IgD-negative memory B cell (primary cell): ENCODE results near the gene NUMA1. TPM values are rescaled to one million over a fixed set of nuclear protein-coding genes. Genes with fewer than 3 reads are reported as not detected.

Source experiments
- H3K27ac Mint-ChIP-seq, 3 donors: one replicate each; pipeline ENCODE4 v1.8.0; 2020 to 2022; ENCODE audit warnings: mild to moderate bottlenecking in 3 of 3, mixed read lengths in 3 of 3, moderate library complexity in 1 of 3
- H3K27me3 Mint-ChIP-seq: one replicate; pipeline ENCODE4 v1.8.0; 2021; ENCODE audit warnings: mixed read lengths
- H3K36me3 Mint-ChIP-seq: one replicate; pipeline ENCODE4 v1.8.0; 2020; ENCODE audit warnings: mild to moderate bottlenecking, mixed read lengths
- H3K4me1 Mint-ChIP-seq, 3 donors: one replicate each; pipeline ENCODE4 v1.8.0; 2020 to 2022; ENCODE audit warnings: mixed read lengths in 3 of 3, mild to moderate bottlenecking in 1 of 3
- H3K4me3 Mint-ChIP-seq, 4 donors: one replicate each; pipeline ENCODE4 v1.8.0; 2020 to 2022; ENCODE audit warnings: mild to moderate bottlenecking in 4 of 4, mixed read lengths in 4 of 4, moderate library complexity in 3 of 4
- H3K9me3 Mint-ChIP-seq, 3 donors: one replicate each; pipeline ENCODE4 v1.8.0; 2020 to 2021; ENCODE audit warnings: mixed read lengths in 3 of 3, mild to moderate bottlenecking in 1 of 3
- polyA plus RNA-seq: library from polyadenylated mRNA; unstranded; fragments of 300-500 nt; fragmentation: Illumina TruSeq; gene quantifications from one replicate; pipeline ENCODE4 v1.2.3, GENCODE V29; 2021

The NUMA1 gene
- polyA plus RNA-seq, 1 donor from 2014 or later = 66.6 TPM

GRCh38 chr11:71998649-71999310, 81.6 kb downstream of the NUMA1 start, which contains the start of gene IL18BP:
Gene IL18BP, plus strand, starts transcription at chr11:71998909. Its CDS starts 1,076 bp downstream, at chr11:71999985.
- Mint-ChIP-seq H3K27ac (peak within 1 kb of the TSS; percentile 87 to 97 (median 97)), H3K9me3 (no peaks in the 10 kb centered on the region), H3K36me3 (peaks cover 19% of the 10 kb centered on the region)

GRCh38 chr11:71998061-71998460, 82.3 kb downstream of the NUMA1 start:
- Mint-ChIP-seq H3K27me3 (no peaks in the 10 kb centered on the region), H3K36me3 (peaks cover 19% of the 10 kb centered on the region), H3K4me3 (peak overlapping the region; percentile 89 to 97 (median 94)), H3K4me1 (peaks cover 25 to 44% (median 27%) of the 10 kb centered on the region in 3 donors), H3K27ac (peak overlapping the region; percentile 87 to 97 (median 97)), H3K9me3 (no peaks in the 10 kb centered on the region)

More at GRCh38 chr11:71998649-71999310, 81.6 kb downstream of the NUMA1 start, which contains the start of gene IL18BP:
- Mint-ChIP-seq H3K27me3 (no peaks in the 10 kb centered on the region), H3K4me1 (peaks cover 18 to 38% (median 20%) of the 10 kb centered on the region in 3 donors), H3K4me3 (peak within 1 kb of the TSS; percentile 89 to 97 (median 94))

- Mint-ChIP-seq H3K4me1 (peaks cover 29 to 48% (median 31%) of the 10 kb centered on the region in 3 donors), H3K4me3 (no peak overlapping the region), H3K36me3 (peaks cover 19% of the 10 kb centered on the region), H3K27ac (no peak overlapping the region), H3K9me3 (no peaks in the 10 kb centered on the region), H3K27me3 (no peaks in the 10 kb centered on the region)
Observed at GRCh38 chr11:71997594-71997993, 82.7 kb downstream of the NUMA1 start.

DNA sequence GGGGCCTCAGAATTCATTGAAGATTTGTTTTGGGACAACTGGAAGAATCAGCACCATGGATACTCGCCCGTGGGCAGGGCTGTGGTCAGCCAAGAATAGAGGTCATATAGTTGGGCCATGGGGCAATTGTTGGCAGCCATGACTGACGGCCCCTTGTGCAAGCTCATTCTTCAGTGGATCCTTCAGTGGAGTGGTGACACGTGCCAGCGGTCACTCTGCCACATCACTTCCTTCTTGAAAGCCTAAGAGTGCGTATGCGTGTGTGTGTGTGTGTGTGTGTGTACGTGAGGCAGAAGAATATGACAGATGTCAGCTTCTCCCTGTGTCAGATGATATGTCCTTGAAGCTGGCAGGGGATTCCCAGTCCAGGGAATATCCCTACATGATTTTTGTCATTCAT, 83.4 kb downstream of the NUMA1 start:
- Mint-ChIP-seq H3K9me3 (no peaks in the 10 kb centered on the region), H3K4me3 (peak overlapping the region in 1 of 4 donors; percentile 37), H3K36me3 (peaks cover 14% of the 10 kb centered on the region), H3K27ac (peak overlapping the region in 1 of 3 donors; percentile 27), H3K4me1 (peaks cover 32 to 50% (median 37%) of the 10 kb centered on the region in 3 donors), H3K27me3 (no peaks in the 10 kb centered on the region)

- Mint-ChIP-seq H3K27me3 (no peaks in the 10 kb centered on the region), H3K27ac (peak overlapping the region in 1 of 3 donors; percentile 27), H3K9me3 (no peaks in the 10 kb centered on the region), H3K36me3 (peaks cover 14% of the 10 kb centered on the region), H3K4me3 (peak overlapping the region in 1 of 4 donors; percentile 37), H3K4me1 (peaks cover 35 to 52% (median 42%) of the 10 kb centered on the region in 3 donors)
Observed at GRCh38 chr11:71996517-71996916, 83.8 kb downstream of the NUMA1 start.

GRCh38 chr11:71995726-71996291, 84.5 kb downstream of the NUMA1 start:
- Mint-ChIP-seq H3K36me3 (peaks cover 14% of the 10 kb centered on the region), H3K9me3 (no peaks in the 10 kb centered on the region), H3K4me1 (peaks cover 39 to 56% (median 46%) of the 10 kb centered on the region in 3 donors), H3K4me3 (no peak overlapping the region), H3K27ac (peak overlapping the region in 1 of 3 donors; percentile 73), H3K27me3 (no peaks in the 10 kb centered on the region)

GRCh38 chr11:71994786-71995185, 85.6 kb downstream of the NUMA1 start:
- Mint-ChIP-seq H3K9me3 (no peaks in the 10 kb centered on the region), H3K36me3 (peaks cover 14% of the 10 kb centered on the region), H3K4me3 (peak overlapping the region in 2 of 4 donors; percentile 1 to 85), H3K4me1 (peaks cover 38 to 54% (median 46%) of the 10 kb centered on the region in 3 donors), H3K27ac (peak overlapping the region in 2 of 3 donors; percentile 15 to 94), H3K27me3 (no peaks in the 10 kb centered on the region)

DNA sequence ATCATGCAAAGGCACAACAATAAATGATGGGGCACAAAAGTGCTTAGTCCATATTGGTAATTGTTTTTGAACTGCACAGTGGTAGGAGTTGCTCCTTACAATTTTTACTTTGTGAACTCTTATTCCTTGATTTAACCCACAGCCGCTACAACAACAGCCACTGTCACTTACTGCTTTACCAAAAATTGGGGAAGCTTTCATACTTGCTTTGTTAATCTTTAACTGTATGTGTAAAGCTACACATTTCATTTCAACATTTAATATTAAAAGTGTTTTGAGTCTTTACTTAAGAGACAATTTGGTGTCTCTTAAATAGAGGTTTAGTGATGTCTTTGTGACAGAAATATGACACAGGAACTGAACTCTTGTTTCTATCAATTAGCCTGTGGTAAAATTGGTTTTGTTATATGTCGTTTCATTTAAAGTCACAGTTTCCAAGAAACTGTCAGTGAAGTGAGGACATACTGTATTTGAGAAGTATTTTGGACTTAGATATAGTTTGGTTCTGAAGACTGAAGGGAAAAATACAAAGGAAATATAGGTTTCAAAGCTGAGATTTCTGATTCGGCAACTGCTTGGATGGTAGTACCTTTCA, 88.1 kb downstream of the NUMA1 start:
- peak overlapping the region in 1 of 4 donors; percentile 53 for H3K4me3 Mint-ChIP-seq
- H3K4me1 Mint-ChIP-seq = peaks cover 21 to 36% (median 30%) of the 10 kb centered on the region in 3 donors
- peaks cover 9% of the 10 kb centered on the region for H3K36me3 Mint-ChIP-seq
- H3K27me3 Mint-ChIP-seq = no peaks in the 10 kb centered on the region
- H3K9me3 Mint-ChIP-seq = no peaks in the 10 kb centered on the region
- peak overlapping the region; percentile 3 to 73 (median 15) for H3K27ac Mint-ChIP-seq

DNA sequence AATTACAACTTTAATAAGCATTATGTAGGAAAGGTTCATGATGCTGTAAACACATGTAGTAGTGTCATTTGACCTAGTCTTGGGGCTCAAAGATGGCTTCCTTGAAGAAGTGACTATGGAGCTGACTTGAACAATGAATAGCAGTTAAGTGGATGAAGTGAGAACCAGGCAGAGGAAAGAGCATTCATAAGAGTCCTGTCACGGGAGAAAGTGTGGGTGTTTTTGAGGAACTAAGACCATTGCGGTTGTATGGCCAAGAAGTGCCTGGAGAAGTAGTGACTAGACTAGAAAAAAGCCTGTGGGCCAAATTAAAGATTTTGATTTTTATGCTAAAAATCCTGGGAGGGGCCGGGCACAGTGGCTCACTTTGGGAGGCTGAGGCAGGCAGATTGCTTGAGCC, 88.8 kb downstream of the NUMA1 start:
- Mint-ChIP-seq H3K4me3 (peak overlapping the region in 2 of 4 donors; percentile 0 to 75), H3K9me3 (no peaks in the 10 kb centered on the region)

DNA sequence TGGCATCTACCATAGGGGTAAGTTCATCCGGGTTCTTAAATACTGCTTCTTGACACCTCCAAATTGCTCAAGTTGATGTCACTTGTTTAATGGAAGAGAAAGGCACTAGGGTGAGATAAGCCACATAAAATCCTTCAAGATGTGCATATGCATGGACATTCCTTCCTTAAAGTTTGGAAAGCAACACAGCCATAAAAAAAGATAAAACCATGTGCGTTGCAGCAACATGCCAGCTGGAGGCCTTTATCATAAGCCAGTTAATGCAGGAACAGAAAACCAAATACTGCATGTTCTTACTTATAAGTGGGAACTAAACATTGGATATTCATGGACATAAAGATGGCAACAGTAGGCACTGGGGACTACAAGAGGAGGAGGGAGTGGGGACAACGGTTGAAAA, 89.6 kb downstream of the NUMA1 start:
- H3K27me3 Mint-ChIP-seq = no peaks in the 10 kb centered on the region
- no peak overlapping the region for H3K4me3 Mint-ChIP-seq
- peaks cover 27 to 47% (median 41%) of the 10 kb centered on the region in 3 donors for H3K4me1 Mint-ChIP-seq

More for the DNA sequence above, 88.8 kb downstream of the NUMA1 start:
- peak overlapping the region; percentile 15 to 73 (median 45) for H3K27ac Mint-ChIP-seq
- peaks cover 21 to 41% (median 36%) of the 10 kb centered on the region in 3 donors for H3K4me1 Mint-ChIP-seq
- no peaks in the 10 kb centered on the region for H3K27me3 Mint-ChIP-seq
- H3K36me3 Mint-ChIP-seq = peaks cover 7% of the 10 kb centered on the region

DNA sequence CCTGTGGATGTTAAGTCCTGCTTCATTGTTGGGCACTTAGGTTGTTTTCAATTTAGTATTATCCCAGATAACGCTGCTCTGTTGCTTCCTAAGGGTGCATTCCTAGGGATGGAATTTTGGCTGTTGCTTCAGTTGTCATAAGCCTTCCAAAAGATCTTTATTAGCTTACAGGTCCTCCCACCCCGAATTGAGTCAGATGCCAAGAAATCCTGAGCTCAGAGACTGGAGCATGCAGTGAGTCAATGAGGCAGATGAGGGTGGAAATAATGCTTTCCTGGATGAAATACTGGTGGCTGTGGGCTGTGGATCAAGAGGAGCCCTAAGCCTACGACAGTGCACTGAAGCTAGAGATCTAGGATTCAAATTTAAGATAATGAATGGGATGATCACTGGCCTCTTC, 92.3 kb downstream of the NUMA1 start:
- Mint-ChIP-seq H3K9me3 (no peaks in the 10 kb centered on the region), H3K36me3 (peaks cover 7% of the 10 kb centered on the region), H3K4me1 (peaks cover 24 to 35% (median 31%) of the 10 kb centered on the region in 3 donors), H3K27me3 (no peaks in the 10 kb centered on the region), H3K4me3 (no peak overlapping the region), H3K27ac (no peak overlapping the region)

More for the DNA sequence above, 89.6 kb downstream of the NUMA1 start:
- peaks cover 10% of the 10 kb centered on the region for H3K36me3 Mint-ChIP-seq
- peak overlapping the region in 1 of 3 donors; percentile 83 for H3K27ac Mint-ChIP-seq
- H3K9me3 Mint-ChIP-seq = no peaks in the 10 kb centered on the region

DNA sequence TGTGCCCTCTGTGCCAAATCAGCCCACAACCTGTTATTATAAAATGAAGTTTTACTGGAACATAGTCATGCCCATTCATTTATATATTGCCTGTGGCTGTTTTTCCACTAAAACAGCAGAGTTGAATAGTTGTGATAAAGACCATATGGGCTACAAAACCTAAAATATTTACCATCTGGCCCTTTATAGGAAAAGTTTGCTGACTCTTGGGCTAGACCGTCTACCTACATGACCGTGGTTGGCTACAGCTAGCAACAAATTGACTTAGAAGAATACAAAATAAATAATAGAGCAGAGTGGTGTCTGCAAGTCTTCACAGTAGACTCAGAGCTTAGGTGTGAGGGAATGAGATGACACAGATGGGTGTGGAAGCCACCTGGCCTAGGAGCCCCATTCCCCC, 92.8 kb downstream of the NUMA1 start:
- no peaks in the 10 kb centered on the region for H3K9me3 Mint-ChIP-seq
- peaks cover 7% of the 10 kb centered on the region for H3K36me3 Mint-ChIP-seq
- H3K4me3 Mint-ChIP-seq = peak overlapping the region in 1 of 4 donors; percentile 43
- H3K27ac Mint-ChIP-seq = no peak overlapping the region
- no peaks in the 10 kb centered on the region for H3K27me3 Mint-ChIP-seq
- peaks cover 20 to 31% (median 28%) of the 10 kb centered on the region in 3 donors for H3K4me1 Mint-ChIP-seq

DNA sequence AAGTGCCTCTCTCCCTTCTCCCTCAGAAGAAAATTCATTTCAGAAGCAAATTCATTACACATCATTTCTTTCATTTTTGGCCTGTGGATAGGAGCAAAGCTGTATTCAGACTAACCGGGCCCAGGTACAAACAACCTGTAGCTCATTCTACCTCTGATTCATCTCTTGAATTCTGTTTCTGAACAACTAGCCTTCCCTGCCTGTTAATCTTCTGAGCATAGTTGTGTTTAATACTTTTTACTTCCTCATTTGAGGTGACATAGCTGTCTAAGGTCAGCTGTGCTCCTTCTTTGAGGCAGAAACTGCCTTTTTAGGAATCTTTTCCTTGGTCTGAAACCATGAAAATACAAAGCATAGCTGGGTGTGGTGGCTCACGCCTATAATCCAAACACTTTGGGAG, 94.2 kb downstream of the NUMA1 start:
- H3K36me3 Mint-ChIP-seq = peaks cover 9% of the 10 kb centered on the region
- peak overlapping the region in 1 of 4 donors; percentile 43 for H3K4me3 Mint-ChIP-seq
- no peaks in the 10 kb centered on the region for H3K27me3 Mint-ChIP-seq
- no peaks in the 10 kb centered on the region for H3K9me3 Mint-ChIP-seq
- H3K27ac Mint-ChIP-seq = peak overlapping the region; percentile 0 to 65 (median 27)
- peaks cover 10 to 17% (median 16%) of the 10 kb centered on the region in 3 donors for H3K4me1 Mint-ChIP-seq

DNA sequence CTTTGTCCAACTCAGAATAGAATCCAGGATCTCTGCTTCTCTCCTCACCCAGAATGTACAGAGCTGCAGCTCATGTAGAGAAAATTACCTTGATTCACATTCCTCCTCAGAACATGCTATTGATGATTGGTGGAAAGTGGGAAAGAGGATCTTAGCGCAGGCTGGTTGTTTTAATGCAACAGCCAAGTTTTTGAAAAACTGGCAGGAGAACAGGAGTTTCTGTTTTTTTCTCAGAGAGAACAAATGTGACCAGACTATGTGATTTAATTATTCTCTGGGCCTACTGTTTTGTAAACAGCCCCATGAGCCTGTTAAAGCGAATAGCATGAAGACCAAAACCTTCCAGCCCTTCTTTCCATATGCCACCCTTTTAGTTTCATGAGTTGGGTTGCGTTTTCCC, 100.7 kb downstream of the NUMA1 start:
- Mint-ChIP-seq H3K27ac (no peak overlapping the region), H3K36me3 (peaks cover 2% of the 10 kb centered on the region), H3K27me3 (no peaks in the 10 kb centered on the region), H3K4me3 (no peak overlapping the region), H3K4me1 (peaks cover 13 to 17% (median 14%) of the 10 kb centered on the region in 3 donors), H3K9me3 (no peaks in the 10 kb centered on the region)

- Mint-ChIP-seq H3K27me3 (no peaks in the 10 kb centered on the region), H3K36me3 (peaks cover 2% of the 10 kb centered on the region), H3K4me1 (peaks cover 13 to 17% (median 14%) of the 10 kb centered on the region in 3 donors), H3K27ac (peak overlapping the region in 1 of 3 donors; percentile 80), H3K4me3 (no peak overlapping the region), H3K9me3 (no peaks in the 10 kb centered on the region)
Observed at GRCh38 chr11:71979094-71979493, 101.2 kb downstream of the NUMA1 start.
